Hypothalamus (tissue), 51 donors: ENCODE measurements around the gene MYL1.

Source experiments
- DNase-seq, 51 donors: peaks; one replicate each; lab custom pipeline; 2025; lab: John Stamatoyannopoulos, UW

Gene MYL1

GRCh38 chr2:210315015-210315788 is at the start of gene MYL1:
Gene MYL1 (minus strand): TSS chr2:210315174. CDS start chr2:210315042, 132 bp downstream.
- no peak for DNase-seq

GRCh38 chr2:210363876-210364275 is 48.9 kb upstream of the MYL1 start:
- DNase-seq: no peak

GRCh38 chr2:210363261-210363660 is 48.3 kb upstream of the MYL1 start:
- no peak for DNase-seq

DNA sequence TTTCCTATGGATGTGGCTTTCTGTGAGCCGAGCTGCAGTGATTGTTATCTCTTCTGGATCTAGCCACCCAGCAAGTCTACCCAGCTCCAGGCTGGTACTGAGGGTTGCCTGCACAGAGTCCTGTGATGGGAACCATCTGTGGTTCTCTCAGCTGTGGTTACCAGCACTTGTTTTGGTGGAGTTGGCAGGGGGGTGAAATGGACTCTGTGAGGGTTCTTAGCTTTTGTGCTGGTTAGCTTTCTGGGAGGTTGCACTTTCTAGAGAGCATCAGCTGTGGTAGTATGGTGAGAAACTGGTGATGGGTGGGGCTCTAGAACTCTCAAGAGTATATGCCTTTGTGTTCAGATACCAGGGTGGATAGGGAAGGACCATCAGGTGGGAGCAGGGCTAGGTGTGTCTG is 45.4 kb upstream of the MYL1 start:
- DNase-seq: no peak

DNA sequence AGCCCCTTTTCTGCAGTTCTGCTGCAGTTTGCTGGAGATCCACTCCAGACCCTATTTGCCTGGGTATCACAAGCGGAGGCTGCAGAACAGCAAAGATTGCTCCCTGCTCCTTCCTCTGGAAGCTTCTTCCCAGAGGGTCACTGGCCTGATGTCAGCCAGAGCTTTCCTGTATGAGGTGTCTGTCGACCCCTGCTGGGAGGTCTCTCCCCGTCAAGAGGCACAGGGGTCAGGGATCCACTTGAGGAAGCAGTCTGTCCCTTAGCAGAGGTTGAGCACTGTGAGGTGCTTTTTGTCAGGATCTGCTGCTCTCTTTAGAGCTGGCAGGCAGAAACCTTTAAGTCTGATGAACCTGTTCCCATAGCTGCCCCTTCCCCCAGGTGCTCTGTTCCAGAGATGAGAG is 42.0 kb upstream of the MYL1 start:
- no peak for DNase-seq

GRCh38 chr2:210337159-210337558 is 22.2 kb upstream of the MYL1 start:
- no peak for DNase-seq

DNA sequence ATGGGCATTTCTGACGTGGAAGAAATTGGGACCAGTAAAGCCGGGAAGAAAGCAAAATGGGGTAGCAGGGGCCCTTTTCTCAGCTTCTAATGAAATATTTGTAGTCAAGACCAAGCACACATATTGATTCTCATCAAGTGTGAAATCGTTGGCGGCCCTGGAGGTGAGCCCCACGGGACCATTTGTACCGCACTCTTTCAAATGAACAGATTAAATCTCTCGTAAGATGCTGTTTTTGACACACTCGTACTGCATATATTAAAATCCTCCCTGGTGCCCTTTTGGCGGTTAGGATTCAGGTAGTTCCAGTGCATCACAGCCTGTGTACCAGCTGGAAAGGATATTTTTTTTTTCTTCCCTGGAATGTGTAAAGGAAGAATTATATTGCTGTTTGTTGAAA is 9.9 kb upstream of the MYL1 start:
- DNase-seq: no peak

DNA sequence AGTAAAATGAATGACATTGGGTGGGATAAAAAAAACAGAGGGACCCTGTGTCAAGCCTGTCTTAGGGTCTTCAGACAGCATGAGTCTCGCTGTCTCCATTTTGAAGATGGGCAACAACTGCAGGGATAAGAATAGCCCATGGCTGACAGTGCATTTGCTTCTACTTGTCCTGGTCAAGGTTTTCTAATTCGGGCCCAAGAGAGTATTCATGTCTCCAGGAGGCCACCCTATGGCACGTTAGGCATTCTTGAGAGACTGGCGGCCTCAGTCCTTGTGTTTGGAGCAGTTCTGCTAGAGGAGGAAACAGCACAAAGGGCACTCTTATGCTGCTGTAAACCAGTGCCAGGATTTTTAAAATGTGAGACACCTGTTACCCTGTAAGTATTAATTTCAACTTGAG is 9.5 kb upstream of the MYL1 start:
- no peak for DNase-seq

GRCh38 chr2:210323003-210323402 is 8.0 kb upstream of the MYL1 start:
- no peak for DNase-seq

DNA sequence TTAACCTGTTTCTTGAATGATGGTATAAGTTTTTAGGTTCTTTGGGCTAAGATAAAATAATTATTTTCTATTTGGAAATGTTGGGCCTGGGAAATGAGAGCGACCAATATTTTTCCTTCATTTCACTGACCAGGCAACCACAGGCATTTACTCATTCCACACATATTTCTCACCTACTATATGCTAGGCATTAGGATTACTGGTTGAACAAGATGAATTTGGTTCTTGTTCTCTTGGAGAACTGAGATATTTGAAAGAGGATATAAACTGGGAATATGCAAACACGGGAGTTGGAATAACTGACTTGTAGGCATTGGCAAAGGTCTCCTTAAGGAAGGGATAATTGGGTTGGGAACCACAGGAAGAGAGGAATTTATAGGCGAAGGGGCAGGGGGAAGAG is 3.9 kb upstream of the MYL1 start:
- DNase-seq: no peak

GRCh38 chr2:210318486-210318885 is 3.5 kb upstream of the MYL1 start:
- DNase-seq: no peak

- DNase-seq: no peak
Observed at GRCh38 chr2:210310550-210310949, 4.4 kb downstream of the MYL1 start.

- peak in 1 of 51 donors; percentile 1 for DNase-seq
Observed at GRCh38 chr2:210309548-210310233, 5.3 kb downstream of the MYL1 start.

GRCh38 chr2:210303498-210303897 is 11.5 kb downstream of the MYL1 start:
- DNase-seq: no peak

DNA sequence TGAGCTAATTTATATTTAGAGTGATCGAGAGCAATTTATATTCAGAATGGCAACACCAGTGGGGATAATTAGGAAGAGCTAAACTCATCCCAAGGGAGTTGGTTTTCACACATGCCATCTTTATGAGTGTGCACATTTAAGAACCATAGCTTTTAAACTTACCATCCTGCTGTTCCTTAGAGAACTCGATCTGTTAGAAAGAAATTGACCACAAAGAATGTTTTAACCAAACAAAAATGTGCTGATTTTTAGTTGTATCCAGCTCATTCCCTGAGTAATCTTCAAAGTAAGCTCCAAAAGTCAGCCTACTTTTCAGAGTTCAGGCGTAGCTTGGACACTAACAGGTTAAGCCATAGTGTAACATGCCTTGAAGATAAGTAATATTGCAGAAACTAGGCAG is 12.6 kb downstream of the MYL1 start:
- no peak for DNase-seq

- DNase-seq: no peak
Observed at GRCh38 chr2:210299866-210300373, 15.1 kb downstream of the MYL1 start.

DNA sequence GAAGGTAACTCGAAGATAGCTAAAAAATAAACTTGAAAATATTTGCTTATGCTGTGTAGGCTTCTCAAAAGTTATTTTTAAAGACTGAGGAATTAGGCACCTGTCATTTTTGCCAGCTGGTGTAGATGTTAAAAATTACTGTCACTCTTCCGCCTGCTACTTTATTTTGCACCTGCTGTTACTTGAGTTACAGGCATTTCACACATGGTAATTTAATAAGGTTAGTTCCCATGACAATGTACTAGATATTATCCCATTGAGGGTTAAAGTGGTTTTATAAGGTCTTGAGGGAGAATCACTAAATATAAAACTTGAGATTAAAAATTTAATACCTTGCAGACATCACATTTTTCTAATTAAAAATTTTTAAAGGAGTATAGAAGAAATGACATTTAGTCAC is 26.6 kb downstream of the MYL1 start:
- DNase-seq: no peak

GRCh38 chr2:210287301-210287700 is 27.7 kb downstream of the MYL1 start:
- no peak for DNase-seq

DNA sequence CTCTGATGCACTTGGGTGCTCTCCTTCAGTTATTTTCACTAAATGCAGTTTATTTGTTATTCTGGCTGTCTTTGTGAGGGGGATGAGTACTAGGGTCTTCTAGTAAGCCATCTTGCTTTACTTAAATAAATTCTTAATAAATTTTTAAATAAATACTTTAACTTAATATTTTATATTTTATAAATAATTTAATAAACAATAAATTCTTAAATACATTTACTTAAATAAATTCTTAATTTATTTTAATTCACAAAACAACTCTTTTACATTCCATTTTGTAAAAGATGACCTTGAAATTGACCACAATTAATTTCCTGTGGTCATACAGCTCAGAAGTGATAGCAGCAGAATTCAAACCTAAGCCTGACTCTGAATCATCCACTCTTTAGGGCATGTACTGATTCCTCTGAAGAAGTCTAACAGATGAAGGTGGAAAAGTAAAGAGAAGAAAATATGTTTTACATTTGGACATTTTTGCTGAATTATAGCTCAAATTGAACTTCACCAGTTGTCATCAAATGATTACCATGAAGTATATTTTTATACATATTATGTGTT is 28.8 kb downstream of the MYL1 start:
- no peak for DNase-seq

GRCh38 chr2:210277133-210277532 is 37.8 kb downstream of the MYL1 start:
- no peak for DNase-seq

GRCh38 chr2:210271300-210271699 is 43.7 kb downstream of the MYL1 start:
- DNase-seq: no peak

DNA sequence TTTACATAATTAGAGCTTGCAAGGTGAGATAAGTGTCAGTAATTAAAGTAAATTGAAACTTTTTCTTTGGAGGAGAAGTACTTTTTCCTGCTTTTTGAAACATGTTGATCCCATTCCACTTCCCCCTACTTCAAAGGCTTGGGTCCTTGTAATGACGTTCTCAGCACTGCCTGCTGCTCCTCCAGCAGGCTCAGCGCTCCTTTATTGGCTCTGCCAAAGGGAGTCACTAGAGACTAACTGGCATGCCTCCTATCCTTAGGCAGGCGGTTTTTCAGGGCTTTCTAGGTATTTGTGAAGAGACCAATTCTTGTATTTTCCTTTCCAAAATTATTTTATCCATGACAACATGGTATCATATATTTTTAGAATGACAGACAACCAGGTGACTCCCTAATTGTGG is 45.8 kb downstream of the MYL1 start:
- no peak for DNase-seq
